ENCODE data around the gene TRPM1.

DNA sequence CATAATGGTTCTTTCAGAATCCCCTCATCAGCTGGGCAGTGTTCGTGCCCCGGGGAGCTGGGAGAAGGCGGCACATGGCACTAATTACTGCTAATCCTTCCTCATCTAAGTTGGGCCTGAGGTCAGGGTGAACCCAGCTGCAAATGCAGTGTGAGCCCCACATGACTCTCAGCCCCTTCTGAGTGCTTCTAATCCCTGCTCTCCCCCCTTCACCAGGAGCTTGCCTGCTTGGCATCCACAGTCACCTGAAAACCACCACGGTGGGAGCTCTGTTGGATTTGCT lies 455 bp upstream of the TRPM1 start:
- TF ChIP-seq, protein P1, sequence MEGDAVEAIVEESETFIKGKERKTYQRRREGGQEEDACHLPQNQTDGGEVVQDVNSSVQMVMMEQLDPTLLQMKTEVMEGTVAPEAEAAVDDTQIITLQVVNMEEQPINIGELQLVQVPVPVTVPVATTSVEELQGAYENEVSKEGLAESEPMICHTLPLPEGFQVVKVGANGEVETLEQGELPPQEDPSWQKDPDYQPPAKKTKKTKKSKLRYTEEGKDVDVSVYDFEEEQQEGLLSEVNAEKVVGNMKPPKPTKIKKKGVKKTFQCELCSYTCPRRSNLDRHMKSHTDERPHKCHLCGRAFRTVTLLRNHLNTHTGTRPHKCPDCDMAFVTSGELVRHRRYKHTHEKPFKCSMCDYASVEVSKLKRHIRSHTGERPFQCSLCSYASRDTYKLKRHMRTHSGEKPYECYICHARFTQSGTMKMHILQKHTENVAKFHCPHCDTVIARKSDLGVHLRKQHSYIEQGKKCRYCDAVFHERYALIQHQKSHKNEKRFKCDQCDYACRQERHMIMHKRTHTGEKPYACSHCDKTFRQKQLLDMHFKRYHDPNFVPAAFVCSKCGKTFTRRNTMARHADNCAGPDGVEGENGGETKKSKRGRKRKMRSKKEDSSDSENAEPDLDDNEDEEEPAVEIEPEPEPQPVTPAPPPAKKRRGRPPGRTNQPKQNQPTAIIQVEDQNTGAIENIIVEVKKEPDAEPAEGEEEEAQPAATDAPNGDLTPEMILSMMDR (IDR thresholded peaks at IDR 0.05; ENCODE audit: insufficient read depth, low read depth, low read length), result no peak
- TF ChIP-seq EZH2 (IDR thresholded peaks at IDR 0.05; ENCODE audit: insufficient read depth, low read length), result no peak

Data from astrocyte (in vitro differentiated cells and primary cell).